A673 (cell line): ENCODE results near the gene PIP5K1A. TPM values are rescaled to one million over a fixed set of nuclear protein-coding genes. Genes with fewer than 3 reads are reported as not detected.

Experiments
- BruUV-seq: library from RNA; stranded (reverse); fragments of 400-500 nt; replicated peaks from 2 replicates; lab custom pipeline; 2021; lab: Mats Ljungman, UMichigan
- CTCF ChIA-PET: fragments of 300-600 bp; sonication (Branson Sonifier 250); formaldehyde crosslinking; loops from one replicate; lab custom pipeline; 2022; ENCODE audit warnings: antibody characterized with exemption; lab: Charles Lee
- POLR2A ChIA-PET: fragments of 300-600 bp; sonication (Branson Sonifier 250); formaldehyde crosslinking; loops from one replicate; lab custom pipeline; 2022; ENCODE audit warnings: antibody characterized with exemption; ENCODE audit not compliant: low non-redundant PET; lab: Charles Lee
- DNase-seq: peaks from one replicate; pipeline ENCODE4 v3.0.0-alpha.2; 2015; ENCODE audit warnings: low spot score
- H3K27ac ChIP-seq: fragments of 200-600 bp; sonication (generic); 2 replicates; pipeline ENCODE4 v1.5.1; 2016; ENCODE audit warnings: mixed run types, low read depth, mild to moderate bottlenecking, mixed read lengths, antibody characterized with exemption, low read length; ENCODE audit not compliant: poor library complexity, severe bottlenecking
- H3K27me3 ChIP-seq: fragments of 200-600 bp; sonication (generic); replicated peaks from 2 replicates; pipeline ENCODE4 v1.6.1; 2017; ENCODE audit warnings: mixed run types, low read depth, mild to moderate bottlenecking, mixed read lengths, antibody characterized with exemption, low read length; ENCODE audit not compliant: insufficient read depth, poor library complexity
- H3K36me3 ChIP-seq: fragments of 200-600 bp; sonication (generic); 2 replicates; pipeline ENCODE4 v1.6.1; 2016; ENCODE audit warnings: mixed run types, mild to moderate bottlenecking, mixed read lengths, antibody characterized with exemption, low read length; ENCODE audit not compliant: insufficient read depth, poor library complexity, severe bottlenecking
- H3K4me1 ChIP-seq: fragments of 200-600 bp; sonication (generic); 2 replicates; pipeline ENCODE4 v1.6.1; 2017; ENCODE audit warnings: mixed run types, mild to moderate bottlenecking, mixed read lengths, antibody characterized with exemption, low read length; ENCODE audit not compliant: insufficient read depth, poor library complexity, severe bottlenecking
- H3K4me3 ChIP-seq: fragments of 200-600 bp; sonication (generic); 2 replicates; pipeline ENCODE4 v1.5.1; 2016; ENCODE audit warnings: low read depth, mixed run types, mild to moderate bottlenecking, mixed read lengths, low read length; ENCODE audit not compliant: poor library complexity, severe bottlenecking
- H3K9me3 ChIP-seq: fragments of 200-600 bp; sonication (generic); 2 replicates; pipeline ENCODE4 v1.6.1; 2016; ENCODE audit warnings: mixed run types, low read depth, mild to moderate bottlenecking, mixed read lengths, antibody characterized with exemption, low read length; ENCODE audit not compliant: poor library complexity, severe bottlenecking
- EZH2 ChIP-seq: fragments of 200-600 bp; sonication (generic); IDR thresholded peaks from 2 replicates; pipeline ENCODE4 v1.6.1; 2017; ENCODE audit warnings: borderline replicate concordance, low read depth, mild to moderate bottlenecking, mixed read lengths, antibody characterized with exemption, low read length; ENCODE audit not compliant: poor library complexity, severe bottlenecking
- intact Hi-C: fragments of 100-400 bp; cut with micrococcal nuclease; formaldehyde crosslinking; loops from one replicate; pipeline ENCODE4 v1.10.0; 2022; ENCODE audit not compliant: unreplicated experiment
- total RNA-seq: library from RNA; stranded (reverse); gene quantifications from 2 replicates; pipeline ENCODE4 v1.2.3, GENCODE V29; 2021
- TF ChIP-seq, protein P1 (sequence below): fragments of 300-800, 200-600 bp; sonication (generic); conservative IDR thresholded peaks from 2 replicates; pipeline ENCODE4 v1.5.1; 2017; ENCODE audit warnings: low read depth, mild to moderate bottlenecking, antibody characterized with exemption, low read length, moderate library complexity, mixed read lengths

PIP5K1A gene
- total RNA-seq, 1 experiment from 2014 or later: 115 TPM

DNA sequence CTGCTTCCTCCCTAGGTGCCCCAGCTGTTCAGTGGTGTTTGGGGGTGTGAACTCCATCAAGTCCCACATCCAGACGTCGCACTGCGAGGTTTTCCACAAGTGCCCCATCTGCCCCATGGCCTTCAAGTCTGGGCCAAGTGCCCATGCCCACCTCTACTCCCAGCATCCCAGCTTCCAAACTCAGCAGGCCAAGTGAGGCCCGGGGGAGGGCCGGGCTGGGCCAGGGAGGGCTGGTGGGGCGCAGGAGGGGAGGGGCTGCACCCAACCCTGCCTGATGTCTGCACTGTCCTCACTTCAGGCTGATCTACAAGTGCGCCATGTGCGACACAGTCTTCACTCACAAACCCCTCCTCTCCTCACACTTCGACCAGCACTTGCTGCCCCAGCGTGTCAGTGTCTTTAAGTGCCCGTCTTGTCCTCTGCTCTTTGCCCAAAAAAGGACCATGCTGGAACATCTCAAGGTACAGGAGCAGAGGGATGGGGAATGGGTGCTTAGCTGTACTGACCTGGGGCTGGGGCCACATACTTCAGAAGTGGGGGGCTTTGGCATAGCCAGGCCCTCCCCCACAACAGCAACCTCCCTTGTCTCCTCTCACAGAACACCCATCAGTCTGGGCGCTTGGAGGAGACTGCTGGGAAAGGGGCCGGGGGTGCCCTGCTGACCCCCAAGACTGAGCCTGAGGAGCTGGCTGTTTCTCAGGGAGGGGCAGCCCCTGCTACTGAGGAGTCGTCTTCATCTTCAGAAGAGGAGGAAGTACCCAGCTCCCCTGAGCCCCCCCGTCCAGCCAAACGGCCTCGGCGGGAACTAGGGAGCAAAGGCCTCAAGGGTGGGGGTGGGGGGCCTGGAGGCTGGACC is 91.0 kb downstream of the PIP5K1A start:
- CTCF ChIA-PET: no interaction called here
- Histone ChIP-seq H3K4me1 (no peaks in the 10 kb centered on the region), H3K27ac (no peak overlapping the region), H3K36me3 (peaks cover 69% of the 10 kb centered on the region), H3K4me3 (no peak overlapping the region), H3K9me3 (no peaks in the 10 kb centered on the region), H3K27me3 (no peaks in the 10 kb centered on the region)
- TF ChIP-seq, protein P1, sequence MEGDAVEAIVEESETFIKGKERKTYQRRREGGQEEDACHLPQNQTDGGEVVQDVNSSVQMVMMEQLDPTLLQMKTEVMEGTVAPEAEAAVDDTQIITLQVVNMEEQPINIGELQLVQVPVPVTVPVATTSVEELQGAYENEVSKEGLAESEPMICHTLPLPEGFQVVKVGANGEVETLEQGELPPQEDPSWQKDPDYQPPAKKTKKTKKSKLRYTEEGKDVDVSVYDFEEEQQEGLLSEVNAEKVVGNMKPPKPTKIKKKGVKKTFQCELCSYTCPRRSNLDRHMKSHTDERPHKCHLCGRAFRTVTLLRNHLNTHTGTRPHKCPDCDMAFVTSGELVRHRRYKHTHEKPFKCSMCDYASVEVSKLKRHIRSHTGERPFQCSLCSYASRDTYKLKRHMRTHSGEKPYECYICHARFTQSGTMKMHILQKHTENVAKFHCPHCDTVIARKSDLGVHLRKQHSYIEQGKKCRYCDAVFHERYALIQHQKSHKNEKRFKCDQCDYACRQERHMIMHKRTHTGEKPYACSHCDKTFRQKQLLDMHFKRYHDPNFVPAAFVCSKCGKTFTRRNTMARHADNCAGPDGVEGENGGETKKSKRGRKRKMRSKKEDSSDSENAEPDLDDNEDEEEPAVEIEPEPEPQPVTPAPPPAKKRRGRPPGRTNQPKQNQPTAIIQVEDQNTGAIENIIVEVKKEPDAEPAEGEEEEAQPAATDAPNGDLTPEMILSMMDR: no peak
- TF ChIP-seq EZH2: no peak
- DNase-seq: no peak
- BruUV-seq: no TSS peak
- POLR2A ChIA-PET: interaction anchor here (0.7 kb wide), 1 partner anchor 94 kb away, joined by 3 read pairs; no protein-coding TSS in a partner anchor
- intact Hi-C loops: no loop called here

GRCh38 chr1:151289991-151290708 is 91.8 kb downstream of the PIP5K1A start:
- no TSS peak for BruUV-seq
- TF ChIP-seq, protein P1: no peak
- no peak for TF ChIP-seq EZH2
- DNase-seq: no peak
- H3K9me3 ChIP-seq: no peaks in the 10 kb centered on the region
- H3K4me3 ChIP-seq: no peak overlapping the region
- H3K27ac ChIP-seq: no peak overlapping the region
- H3K27me3 ChIP-seq: no peaks in the 10 kb centered on the region
- peaks cover 77% of the 10 kb centered on the region for H3K36me3 ChIP-seq
- intact Hi-C loops: no loop called here
- ChIA-PET POLR2A (no interaction called here), CTCF (no interaction called here)
- no peaks in the 10 kb centered on the region for H3K4me1 ChIP-seq

- Histone ChIP-seq H3K36me3 (peaks cover 81% of the 10 kb centered on the region), H3K9me3 (no peaks in the 10 kb centered on the region), H3K4me3 (no peak overlapping the region), H3K4me1 (no peaks in the 10 kb centered on the region), H3K27me3 (no peaks in the 10 kb centered on the region), H3K27ac (no peak overlapping the region)
- ChIA-PET CTCF (no interaction called here), POLR2A (no interaction called here)
- no peak for DNase-seq
- no peak for TF ChIP-seq EZH2
- TF ChIP-seq, protein P1: no peak
- BruUV-seq: no TSS peak
- intact Hi-C loops: no loop called here
Observed at GRCh38 chr1:151290709-151291303, 92.5 kb downstream of the PIP5K1A start.
